Activated naive CD4-positive, alpha-beta T cell treated with anti-CD3 and anti-CD28 coated beads, Interleukin-2, amount 50 U/mL, for 24 hours (primary cell): Measurements from ENCODE around the gene KDM5C.

ENCODE experiments used
- H3K27ac Mint-ChIP-seq: one replicate; pipeline ENCODE4 v1.8.0; 2021; ENCODE audit warnings: mild to moderate bottlenecking, mixed read lengths
- H3K27me3 Mint-ChIP-seq: one replicate; pipeline ENCODE4 v1.8.0; 2021; ENCODE audit warnings: mixed read lengths
- H3K36me3 Mint-ChIP-seq: one replicate; pipeline ENCODE4 v1.8.0; 2021; ENCODE audit warnings: mixed read lengths
- H3K4me1 Mint-ChIP-seq: one replicate; pipeline ENCODE4 v1.8.0; 2021; ENCODE audit warnings: mixed read lengths
- H3K4me3 Mint-ChIP-seq: one replicate; pipeline ENCODE4 v1.8.0; 2021; ENCODE audit warnings: mild to moderate bottlenecking, mixed read lengths
- H3K9me3 Mint-ChIP-seq: one replicate; pipeline ENCODE4 v1.8.0; 2021; ENCODE audit warnings: mixed read lengths

Gene KDM5C

DNA sequence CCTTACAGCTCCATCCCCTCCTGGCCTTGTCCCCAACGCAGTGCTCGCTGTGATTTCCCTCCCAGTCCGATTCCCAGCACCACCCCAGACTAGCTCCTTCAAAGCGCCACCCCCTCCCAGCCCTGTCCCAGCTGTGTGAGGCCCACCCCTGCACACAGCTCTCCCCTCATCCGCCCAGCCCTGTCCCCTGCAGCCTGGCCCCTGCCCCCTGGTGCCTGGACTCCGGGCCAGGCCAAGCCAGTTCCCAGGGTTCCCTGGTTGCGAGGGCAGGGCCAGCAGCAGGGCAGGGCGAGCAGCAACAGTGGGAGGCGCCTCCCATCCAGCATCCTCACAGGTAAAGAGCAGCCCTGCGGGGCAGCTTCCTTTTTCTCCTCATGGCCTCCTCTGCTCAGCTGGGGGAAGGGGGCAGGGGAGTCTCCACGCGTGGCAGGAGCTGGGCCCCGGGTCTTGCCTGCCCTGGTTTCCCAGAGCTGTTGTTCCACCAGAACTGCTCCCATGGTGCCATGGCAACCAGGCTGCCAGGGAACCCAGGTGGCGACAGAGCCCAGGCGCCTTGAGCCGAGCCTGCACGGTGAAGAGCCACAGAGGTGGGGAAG, 31.5 kb upstream of the KDM5C start:
- Mint-ChIP-seq H3K27ac (no peak overlapping the region), H3K9me3 (no peaks in the 10 kb centered on the region), H3K36me3 (no peaks in the 10 kb centered on the region), H3K4me1 (peaks cover 4% of the 10 kb centered on the region), H3K27me3 (no peaks in the 10 kb centered on the region), H3K4me3 (no peak overlapping the region)

- H3K27me3 Mint-ChIP-seq: no peaks in the 10 kb centered on the region
- no peak overlapping the region for H3K4me3 Mint-ChIP-seq
- no peaks in the 10 kb centered on the region for H3K4me1 Mint-ChIP-seq
- H3K27ac Mint-ChIP-seq: no peak overlapping the region
- H3K36me3 Mint-ChIP-seq: no peaks in the 10 kb centered on the region
- H3K9me3 Mint-ChIP-seq: no peaks in the 10 kb centered on the region
Observed at GRCh38 chrX:53255738-53256191, 30.8 kb upstream of the KDM5C start.

DNA sequence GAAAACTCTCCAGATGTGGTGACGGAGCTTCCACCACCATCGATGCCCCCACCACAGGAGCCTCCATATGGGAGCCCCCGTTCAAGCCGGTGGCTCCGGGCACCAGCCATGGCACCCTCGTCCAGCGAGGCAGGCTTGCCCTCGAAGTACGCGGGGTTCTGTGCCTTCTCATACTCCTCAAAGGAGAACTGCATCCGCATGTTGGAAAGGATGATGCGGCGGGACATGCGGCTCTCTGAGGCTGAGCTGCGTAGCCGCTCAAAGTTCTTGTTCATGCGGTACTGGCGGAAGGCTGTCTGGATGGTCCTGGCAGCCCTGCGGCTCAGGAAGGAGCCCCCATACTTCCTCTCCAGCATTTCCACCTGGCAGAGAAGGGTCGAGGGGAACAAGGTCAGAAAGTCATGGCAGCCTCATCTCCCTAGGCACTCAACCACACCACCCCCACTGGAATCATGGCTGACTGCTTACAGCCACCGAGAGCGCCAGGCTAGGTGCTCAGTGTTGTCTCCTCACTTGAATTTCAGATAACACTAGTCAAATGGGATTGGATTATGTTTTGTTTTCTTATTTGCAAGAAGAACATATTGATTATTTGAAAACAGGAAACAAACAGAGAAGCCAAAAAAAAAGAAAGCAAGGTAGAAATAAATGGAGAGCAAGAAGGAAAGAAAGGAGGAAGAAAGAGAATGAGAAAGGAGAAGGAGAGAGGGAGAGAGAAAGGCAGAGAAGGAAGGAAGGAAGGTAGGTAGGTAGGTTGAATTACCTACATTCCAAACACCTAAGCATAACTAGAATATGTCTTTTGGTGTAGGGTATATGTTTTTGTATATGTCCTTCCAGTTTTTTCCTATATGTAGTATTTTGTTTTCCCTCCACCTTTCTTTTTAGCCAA, 29.8 kb upstream of the KDM5C start:
- no peaks in the 10 kb centered on the region for H3K36me3 Mint-ChIP-seq
- no peaks in the 10 kb centered on the region for H3K9me3 Mint-ChIP-seq
- no peak overlapping the region for H3K4me3 Mint-ChIP-seq
- H3K27ac Mint-ChIP-seq: no peak overlapping the region
- H3K27me3 Mint-ChIP-seq: no peaks in the 10 kb centered on the region
- H3K4me1 Mint-ChIP-seq: no peaks in the 10 kb centered on the region

DNA sequence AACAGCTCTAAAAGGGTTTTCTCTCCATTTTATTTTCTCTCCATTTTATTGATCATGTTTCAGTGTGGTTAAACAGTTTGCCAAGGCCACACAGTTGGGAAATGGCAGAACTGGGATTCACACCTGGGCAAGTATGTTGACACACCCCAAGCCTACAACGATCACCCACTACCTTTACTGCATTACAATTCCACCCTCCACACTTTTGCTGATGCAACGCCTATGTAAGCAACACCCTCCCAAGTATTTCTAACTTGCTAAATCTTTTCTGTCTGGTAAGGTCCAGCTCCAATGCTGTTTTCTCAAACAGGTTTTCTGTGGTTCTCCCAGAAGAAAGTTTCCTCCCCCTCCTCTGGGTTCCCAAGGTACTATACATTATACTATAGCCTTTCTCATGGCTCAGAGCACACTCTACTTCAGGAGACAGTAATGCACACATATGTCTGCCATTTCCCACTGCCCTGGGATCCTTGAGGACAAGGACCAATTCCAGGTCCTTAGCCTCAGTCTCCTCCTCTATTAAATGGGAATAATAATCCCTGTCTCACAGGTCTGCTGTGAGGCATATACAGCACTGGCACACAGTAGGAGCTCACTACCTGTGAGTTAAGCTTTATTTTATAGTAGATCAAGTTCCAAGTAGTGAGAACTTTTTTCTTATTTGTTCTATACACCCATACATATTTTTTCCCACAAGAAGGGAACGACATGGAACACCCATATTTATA, 28.4 kb upstream of the KDM5C start:
- Mint-ChIP-seq H3K4me1 (no peaks in the 10 kb centered on the region), H3K36me3 (no peaks in the 10 kb centered on the region), H3K27ac (no peak overlapping the region), H3K9me3 (no peaks in the 10 kb centered on the region), H3K4me3 (no peak overlapping the region), H3K27me3 (no peaks in the 10 kb centered on the region)

DNA sequence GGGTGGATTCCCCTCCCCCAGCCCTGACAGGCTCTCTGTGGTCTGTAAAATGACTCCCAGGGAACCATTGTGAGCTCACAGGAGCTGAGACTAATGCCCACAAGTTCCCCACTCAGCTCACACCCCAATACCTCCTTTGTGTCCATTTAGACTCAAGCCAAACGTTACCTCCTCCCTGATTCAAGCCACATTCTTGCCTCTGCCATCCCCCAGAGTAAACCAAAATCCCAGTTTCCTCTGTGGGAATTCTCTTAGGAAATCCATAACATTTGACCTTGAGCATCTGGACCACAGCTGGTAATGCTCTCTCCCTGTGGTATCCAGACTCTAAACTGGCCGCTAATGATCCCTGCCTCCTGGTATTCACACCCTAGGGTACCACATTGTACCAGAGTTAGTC, 26.3 kb upstream of the KDM5C start:
- Mint-ChIP-seq H3K4me3 (no peak overlapping the region), H3K9me3 (no peaks in the 10 kb centered on the region), H3K27ac (no peak overlapping the region), H3K27me3 (no peaks in the 10 kb centered on the region), H3K4me1 (no peaks in the 10 kb centered on the region), H3K36me3 (no peaks in the 10 kb centered on the region)

DNA sequence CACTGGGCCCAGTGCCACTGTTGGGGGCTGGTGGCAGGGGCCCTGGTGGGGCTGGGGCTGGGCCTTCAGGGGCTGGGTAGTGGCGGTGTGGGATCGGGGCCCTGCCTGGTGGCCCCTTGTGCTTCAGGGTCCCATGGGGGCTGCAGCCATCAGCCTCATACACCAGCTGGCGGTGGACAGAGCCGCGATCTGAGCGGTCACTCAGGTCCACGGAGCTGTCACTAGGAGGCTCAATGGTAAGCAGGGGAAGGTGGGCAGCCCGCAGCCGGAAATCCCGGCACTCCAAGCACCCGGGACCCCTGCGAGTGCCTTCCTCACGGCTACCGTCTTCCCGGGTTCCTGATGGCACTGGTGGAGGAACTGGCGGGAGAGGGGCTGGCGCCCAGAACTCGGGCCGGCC, 25.5 kb upstream of the KDM5C start:
- no peaks in the 10 kb centered on the region for H3K4me1 Mint-ChIP-seq
- no peak overlapping the region for H3K4me3 Mint-ChIP-seq
- H3K27ac Mint-ChIP-seq: no peak overlapping the region
- no peaks in the 10 kb centered on the region for H3K27me3 Mint-ChIP-seq
- no peaks in the 10 kb centered on the region for H3K9me3 Mint-ChIP-seq
- H3K36me3 Mint-ChIP-seq: no peaks in the 10 kb centered on the region

DNA sequence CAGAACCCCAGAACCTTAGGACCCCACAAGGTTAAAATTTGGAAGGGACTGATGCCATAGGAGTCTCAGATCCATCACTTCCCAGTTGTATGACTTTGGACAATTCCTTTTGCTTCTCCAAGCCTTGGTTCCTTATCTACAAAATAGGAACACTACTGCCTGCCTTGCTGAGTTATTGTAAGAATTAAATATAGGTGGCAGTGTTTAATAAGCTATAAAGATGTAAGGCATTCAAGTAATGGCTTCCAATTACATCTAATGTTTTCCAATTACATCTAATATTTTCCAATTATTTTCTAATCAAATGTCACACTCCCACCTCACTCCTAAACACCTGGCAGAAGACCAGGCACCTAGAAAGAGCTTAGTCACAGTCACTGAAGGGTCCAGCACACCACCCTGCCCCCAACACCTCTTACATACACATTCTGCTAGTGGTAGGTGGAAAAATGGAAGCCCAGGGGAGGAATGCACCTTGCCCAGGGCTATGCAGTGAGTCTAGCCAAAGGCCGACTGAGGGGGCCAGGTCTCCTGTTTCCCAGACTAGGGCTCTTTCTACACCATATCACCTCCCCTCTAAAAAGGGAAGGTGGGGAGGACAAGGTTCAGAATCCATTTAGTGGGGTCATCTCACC, 24.5 kb upstream of the KDM5C start:
- Mint-ChIP-seq H3K36me3 (no peaks in the 10 kb centered on the region), H3K4me1 (no peaks in the 10 kb centered on the region), H3K27me3 (no peaks in the 10 kb centered on the region), H3K27ac (no peak overlapping the region), H3K9me3 (no peaks in the 10 kb centered on the region), H3K4me3 (no peak overlapping the region)

DNA sequence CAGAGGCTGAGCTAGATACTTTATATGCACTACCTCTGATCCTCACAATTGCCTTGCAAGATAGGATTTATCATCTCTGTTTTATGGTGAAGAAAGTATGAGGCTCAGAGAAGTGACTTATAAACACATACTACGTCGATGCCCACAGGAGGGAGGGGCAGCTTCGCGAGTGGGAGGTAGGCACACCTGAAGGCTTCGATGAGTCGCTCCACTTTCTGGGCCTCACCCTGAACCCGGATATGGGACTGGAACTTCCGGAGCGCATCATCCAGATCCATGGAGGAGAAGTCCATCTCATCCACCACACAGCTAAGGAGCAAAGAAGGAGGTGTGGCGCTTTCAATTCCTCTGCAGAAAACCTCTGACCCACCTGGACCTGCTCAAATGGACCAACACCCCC, 22.9 kb upstream of the KDM5C start:
- Mint-ChIP-seq H3K4me3 (no peak overlapping the region), H3K36me3 (no peaks in the 10 kb centered on the region), H3K27me3 (no peaks in the 10 kb centered on the region), H3K4me1 (no peaks in the 10 kb centered on the region), H3K27ac (no peak overlapping the region), H3K9me3 (no peaks in the 10 kb centered on the region)

DNA sequence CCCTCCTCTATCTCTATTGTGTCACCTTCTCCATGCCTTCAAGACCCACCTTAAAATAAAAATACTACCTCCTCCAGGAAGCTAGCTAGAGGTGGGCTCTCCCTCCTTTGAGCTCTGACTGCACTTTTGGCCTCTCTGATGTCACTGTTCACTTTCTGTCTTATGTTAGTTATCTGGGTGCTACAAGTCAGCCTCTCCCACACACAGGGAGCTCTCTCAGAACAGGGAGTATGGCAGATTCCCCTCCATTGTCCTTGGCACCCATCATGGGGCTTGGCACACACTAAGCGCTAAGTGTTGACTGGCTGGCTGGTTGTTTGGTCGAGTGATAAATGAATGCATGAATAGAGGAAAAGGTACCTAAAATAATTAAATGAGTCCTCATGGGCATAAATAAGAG, 21.2 kb upstream of the KDM5C start:
- Mint-ChIP-seq H3K9me3 (no peaks in the 10 kb centered on the region), H3K27me3 (no peaks in the 10 kb centered on the region), H3K27ac (no peak overlapping the region), H3K4me3 (no peak overlapping the region), H3K36me3 (no peaks in the 10 kb centered on the region), H3K4me1 (no peaks in the 10 kb centered on the region)

- no peak overlapping the region for H3K4me3 Mint-ChIP-seq
- no peaks in the 10 kb centered on the region for H3K36me3 Mint-ChIP-seq
- no peaks in the 10 kb centered on the region for H3K4me1 Mint-ChIP-seq
- no peaks in the 10 kb centered on the region for H3K27me3 Mint-ChIP-seq
- no peaks in the 10 kb centered on the region for H3K9me3 Mint-ChIP-seq
- H3K27ac Mint-ChIP-seq: no peak overlapping the region
Observed at GRCh38 chrX:53244610-53245009, 19.6 kb upstream of the KDM5C start.

DNA sequence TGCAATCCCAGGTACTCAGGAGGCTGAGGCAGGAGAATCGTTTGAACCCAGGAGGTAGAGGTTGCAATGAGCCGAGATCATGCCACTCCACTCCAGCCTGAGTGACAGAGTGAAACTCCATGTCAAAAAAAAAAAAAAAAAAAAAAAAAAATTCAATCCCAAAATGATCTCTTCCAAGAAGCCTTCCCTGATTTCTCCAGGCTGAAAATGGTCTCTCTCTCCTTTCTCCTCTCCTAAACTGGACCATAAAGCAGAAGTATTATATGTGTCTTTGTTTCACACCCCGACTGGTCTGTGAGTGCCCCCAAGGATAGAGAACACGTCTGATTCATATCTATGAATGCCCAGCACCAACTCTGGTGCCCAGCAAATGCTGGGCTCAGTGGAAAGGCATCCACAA, 17.3 kb upstream of the KDM5C start:
- Mint-ChIP-seq H3K27ac (no peak overlapping the region), H3K4me1 (no peaks in the 10 kb centered on the region), H3K27me3 (no peaks in the 10 kb centered on the region), H3K4me3 (no peak overlapping the region), H3K36me3 (no peaks in the 10 kb centered on the region), H3K9me3 (no peaks in the 10 kb centered on the region)

DNA sequence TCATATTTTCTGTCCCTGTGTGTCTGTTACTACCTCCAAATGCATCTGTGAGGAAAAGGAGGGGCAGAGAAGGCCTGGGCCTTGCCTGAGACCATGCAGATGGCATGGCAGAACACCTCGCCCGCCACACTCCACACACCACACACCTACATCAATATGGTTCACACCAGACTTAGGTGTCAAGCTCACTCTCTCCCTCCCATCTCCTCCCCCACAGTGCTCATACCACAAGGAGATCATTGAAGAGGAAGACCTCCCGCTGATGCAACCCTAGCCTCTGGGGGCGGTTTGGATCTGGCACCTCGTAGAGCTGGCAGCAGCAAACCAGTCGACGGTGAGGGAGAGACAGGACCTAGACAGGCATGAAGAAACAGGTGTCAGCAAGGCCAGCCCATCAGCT, 16.6 kb upstream of the KDM5C start:
- H3K4me3 Mint-ChIP-seq: no peak overlapping the region
- H3K9me3 Mint-ChIP-seq: no peaks in the 10 kb centered on the region

GRCh38 chrX:53239474-53239873, 14.5 kb upstream of the KDM5C start:
- no peak overlapping the region for H3K4me3 Mint-ChIP-seq
- no peaks in the 10 kb centered on the region for H3K4me1 Mint-ChIP-seq
- H3K27ac Mint-ChIP-seq: no peak overlapping the region
- H3K27me3 Mint-ChIP-seq: no peaks in the 10 kb centered on the region
- H3K9me3 Mint-ChIP-seq: no peaks in the 10 kb centered on the region
- no peaks in the 10 kb centered on the region for H3K36me3 Mint-ChIP-seq

More for the DNA sequence above, 16.6 kb upstream of the KDM5C start:
- no peak overlapping the region for H3K27ac Mint-ChIP-seq
- no peaks in the 10 kb centered on the region for H3K27me3 Mint-ChIP-seq
- no peaks in the 10 kb centered on the region for H3K4me1 Mint-ChIP-seq
- no peaks in the 10 kb centered on the region for H3K36me3 Mint-ChIP-seq

- Mint-ChIP-seq H3K27me3 (no peaks in the 10 kb centered on the region), H3K27ac (no peak overlapping the region), H3K4me1 (no peaks in the 10 kb centered on the region), H3K9me3 (no peaks in the 10 kb centered on the region), H3K4me3 (no peak overlapping the region), H3K36me3 (no peaks in the 10 kb centered on the region)
Observed at GRCh38 chrX:53237056-53237455, 12.0 kb upstream of the KDM5C start.

GRCh38 chrX:53236025-53236679, 11.1 kb upstream of the KDM5C start:
- Mint-ChIP-seq H3K36me3 (no peaks in the 10 kb centered on the region), H3K27me3 (no peaks in the 10 kb centered on the region), H3K9me3 (no peaks in the 10 kb centered on the region), H3K27ac (no peak overlapping the region), H3K4me3 (no peak overlapping the region), H3K4me1 (no peaks in the 10 kb centered on the region)
